ENCODE measurements around the gene FCHSD1.
"Not testable (repeated sequence)": the region's sequence is repeated elsewhere in the genome, so short reads cannot be mapped to it uniquely, and the experiment has no call there.

Gene FCHSD1

GRCh38 chr5:141618030-141618803 is 33.0 kb downstream of the FCHSD1 start:
- peak overlapping the region; percentile 76 to 84 for H3K9ac ChIP-seq (ENCODE audit: low read depth in 1 of 2, low read length in 2 of 2)
- no peaks in the 10 kb centered on the region for H3K9me3 ChIP-seq (ENCODE audit: control insufficient read depth in 1 of 2, low read length in 2 of 2)
- peaks cover 5 to 30% of the 10 kb centered on the region in 2 donors for H3K36me3 ChIP-seq (ENCODE audit: control insufficient read depth in 1 of 2, insufficient read depth in 2 of 2, low read length in 2 of 2)
- peaks cover 29 to 32% of the 10 kb centered on the region in 2 donors for H3K4me1 ChIP-seq (ENCODE audit: control insufficient read depth in 1 of 2, insufficient read depth in 2 of 2, low read length in 2 of 2)
- H3K27me3 ChIP-seq (ENCODE audit: control insufficient read depth in 1 of 2, insufficient read depth in 2 of 2, low read length in 2 of 2), result no peaks in the 10 kb centered on the region
- peak overlapping the region; percentile 77 to 78 for H3K4me3 ChIP-seq (ENCODE audit: low read depth in 1 of 2, low read length in 2 of 2)
- H3K27ac ChIP-seq (ENCODE audit: low read depth, low read length), result peak overlapping the region; percentile 87

DNA sequence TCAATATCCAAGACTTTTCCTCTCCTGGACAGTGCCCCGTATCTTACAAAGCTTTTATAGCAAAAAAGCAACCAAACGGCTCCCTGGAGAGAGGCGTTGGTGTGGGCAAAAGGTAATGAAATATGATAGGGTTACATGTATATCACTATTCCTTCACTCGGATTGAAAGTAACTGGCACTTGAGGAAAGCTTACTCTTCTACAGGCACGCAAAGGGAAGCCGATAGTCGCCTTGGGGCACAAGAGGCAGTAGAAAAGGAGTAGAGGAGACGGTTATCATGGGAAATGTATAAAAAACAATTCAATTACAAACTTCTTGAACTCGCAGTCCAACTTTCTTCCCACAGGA is 33.6 kb downstream of the FCHSD1 start:
- Histone ChIP-seq H3K9me3 (ENCODE audit: control insufficient read depth in 1 of 2, low read length in 2 of 2) (no peaks in the 10 kb centered on the region), H3K9ac (ENCODE audit: low read depth in 1 of 2, low read length in 2 of 2) (peak overlapping the region; percentile 76 to 84), H3K4me1 (ENCODE audit: control insufficient read depth in 1 of 2, insufficient read depth in 2 of 2, low read length in 2 of 2) (peaks cover 32 to 34% of the 10 kb centered on the region in 2 donors), H3K27ac (ENCODE audit: low read depth, low read length) (peak overlapping the region; percentile 87), H3K4me3 (ENCODE audit: low read depth in 1 of 2, low read length in 2 of 2) (peak overlapping the region; percentile 77 to 78), H3K36me3 (ENCODE audit: control insufficient read depth in 1 of 2, insufficient read depth in 2 of 2, low read length in 2 of 2) (peaks cover 5 to 27% of the 10 kb centered on the region in 2 donors), H3K27me3 (ENCODE audit: control insufficient read depth in 1 of 2, insufficient read depth in 2 of 2, low read length in 2 of 2) (no peaks in the 10 kb centered on the region)

DNA sequence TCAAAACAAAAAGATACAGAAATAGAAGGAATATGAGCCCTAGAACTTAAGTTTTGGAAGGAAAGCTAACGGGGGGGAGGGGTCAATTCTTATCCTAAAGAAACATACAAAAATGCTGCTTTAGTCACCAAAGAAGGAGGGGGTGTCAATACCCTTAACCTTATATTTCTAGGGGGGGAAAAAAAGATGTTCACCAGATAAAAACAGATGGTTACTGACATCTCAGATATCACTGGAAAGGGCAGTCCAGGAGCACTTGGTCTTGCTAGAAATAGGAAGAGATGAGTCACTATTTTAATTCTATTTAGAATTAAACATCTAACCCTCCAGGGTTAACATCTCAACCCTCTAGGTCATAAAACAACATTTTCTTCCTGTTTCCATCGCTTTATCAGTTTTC is 34.1 kb downstream of the FCHSD1 start:
- peak overlapping the region; percentile 77 to 78 for H3K4me3 ChIP-seq (ENCODE audit: low read depth in 1 of 2, low read length in 2 of 2)

DNA sequence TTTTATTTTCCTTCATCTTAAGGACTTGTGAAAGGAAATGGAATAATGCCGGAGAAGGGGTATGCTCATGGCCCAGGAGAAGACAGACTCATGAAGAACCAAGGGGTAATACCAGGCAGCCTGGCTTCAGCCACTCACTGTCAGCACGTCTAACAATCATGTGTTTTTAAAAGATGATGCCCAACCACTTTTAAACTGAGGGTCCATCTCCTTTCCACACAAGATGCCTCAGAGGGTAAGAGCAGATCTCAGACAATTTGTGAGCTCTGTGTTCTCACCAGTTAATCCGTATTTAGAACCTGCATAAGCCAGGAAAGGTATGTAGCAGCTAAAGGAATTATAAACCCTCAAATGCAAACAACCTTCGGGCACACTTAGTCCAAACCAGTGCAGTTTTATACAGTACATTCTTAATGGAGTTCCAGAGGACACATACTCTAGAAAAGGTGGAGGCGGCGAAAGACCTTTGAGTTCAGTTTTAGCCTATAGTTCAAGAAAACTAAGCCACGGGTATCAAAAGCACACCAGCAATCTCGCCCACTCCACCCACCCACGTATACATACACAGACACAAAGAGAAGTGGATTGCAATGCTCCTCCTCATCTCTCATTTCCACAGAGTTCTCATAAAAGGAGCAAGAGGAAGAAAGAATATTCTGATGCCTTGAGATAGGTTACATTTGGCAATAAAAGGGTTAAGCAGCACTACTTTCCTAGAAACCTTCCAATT is 35.1 kb downstream of the FCHSD1 start:
- peaks cover 32 to 34% of the 10 kb centered on the region in 2 donors for H3K4me1 ChIP-seq (ENCODE audit: control insufficient read depth in 1 of 2, insufficient read depth in 2 of 2, low read length in 2 of 2)

More for the DNA sequence above, 34.1 kb downstream of the FCHSD1 start:
- H3K36me3 ChIP-seq (ENCODE audit: control insufficient read depth in 1 of 2, insufficient read depth in 2 of 2, low read length in 2 of 2), result peaks cover 5 to 27% of the 10 kb centered on the region in 2 donors
- no peaks in the 10 kb centered on the region for H3K9me3 ChIP-seq (ENCODE audit: control insufficient read depth in 1 of 2, low read length in 2 of 2)
- H3K4me1 ChIP-seq (ENCODE audit: control insufficient read depth in 1 of 2, insufficient read depth in 2 of 2, low read length in 2 of 2), result peaks cover 32 to 34% of the 10 kb centered on the region in 2 donors
- H3K27me3 ChIP-seq (ENCODE audit: control insufficient read depth in 1 of 2, insufficient read depth in 2 of 2, low read length in 2 of 2), result no peaks in the 10 kb centered on the region
- H3K27ac ChIP-seq (ENCODE audit: low read depth, low read length), result no peak overlapping the region
- peak overlapping the region in 1 of 2 donors; percentile 76 for H3K9ac ChIP-seq (ENCODE audit: low read depth in 1 of 2, low read length in 2 of 2)

DNA sequence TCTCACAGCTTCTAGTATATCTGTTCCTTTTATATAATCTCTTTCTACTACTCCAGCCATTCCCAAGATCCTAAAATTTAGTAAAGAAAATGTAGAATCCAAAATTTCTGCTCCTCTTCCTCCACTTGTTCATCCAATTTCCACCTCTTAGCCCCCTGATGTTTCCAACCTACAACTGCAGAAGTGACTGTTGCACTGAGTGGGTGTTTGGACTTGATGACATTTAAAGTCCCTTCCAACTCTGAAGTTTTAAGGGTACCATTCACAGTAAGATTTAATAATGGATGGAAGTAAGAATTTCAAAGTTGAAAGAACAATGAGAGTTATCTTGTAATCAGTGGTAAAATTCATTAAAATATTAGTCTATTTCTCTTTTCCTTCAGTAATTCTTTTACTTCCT is 37.9 kb downstream of the FCHSD1 start:
- Histone ChIP-seq H3K4me3 (ENCODE audit: low read depth in 1 of 2, low read length in 2 of 2) (no peak overlapping the region), H3K27me3 (ENCODE audit: control insufficient read depth in 1 of 2, insufficient read depth in 2 of 2, low read length in 2 of 2) (no peaks in the 10 kb centered on the region), H3K9ac (ENCODE audit: low read depth in 1 of 2, low read length in 2 of 2) (no peak overlapping the region), H3K4me1 (ENCODE audit: control insufficient read depth in 1 of 2, insufficient read depth in 2 of 2, low read length in 2 of 2) (peaks cover 38% of the 10 kb centered on the region in 2 donors), H3K9me3 (ENCODE audit: control insufficient read depth in 1 of 2, low read length in 2 of 2) (no peaks in the 10 kb centered on the region), H3K27ac (ENCODE audit: low read depth, low read length) (no peak overlapping the region), H3K36me3 (ENCODE audit: control insufficient read depth in 1 of 2, insufficient read depth in 2 of 2, low read length in 2 of 2) (peaks cover 0 to 4% of the 10 kb centered on the region in 2 donors)

More for the DNA sequence above, 35.1 kb downstream of the FCHSD1 start:
- Histone ChIP-seq H3K27me3 (ENCODE audit: control insufficient read depth in 1 of 2, insufficient read depth in 2 of 2, low read length in 2 of 2) (no peaks in the 10 kb centered on the region), H3K36me3 (ENCODE audit: control insufficient read depth in 1 of 2, insufficient read depth in 2 of 2, low read length in 2 of 2) (peaks cover 5 to 17% of the 10 kb centered on the region in 2 donors), H3K27ac (ENCODE audit: low read depth, low read length) (no peak overlapping the region), H3K9me3 (ENCODE audit: control insufficient read depth in 1 of 2, low read length in 2 of 2) (no peaks in the 10 kb centered on the region), H3K9ac (ENCODE audit: low read depth in 1 of 2, low read length in 2 of 2) (no peak overlapping the region), H3K4me3 (ENCODE audit: low read depth in 1 of 2, low read length in 2 of 2) (peak overlapping the region; percentile 48 to 78)

DNA sequence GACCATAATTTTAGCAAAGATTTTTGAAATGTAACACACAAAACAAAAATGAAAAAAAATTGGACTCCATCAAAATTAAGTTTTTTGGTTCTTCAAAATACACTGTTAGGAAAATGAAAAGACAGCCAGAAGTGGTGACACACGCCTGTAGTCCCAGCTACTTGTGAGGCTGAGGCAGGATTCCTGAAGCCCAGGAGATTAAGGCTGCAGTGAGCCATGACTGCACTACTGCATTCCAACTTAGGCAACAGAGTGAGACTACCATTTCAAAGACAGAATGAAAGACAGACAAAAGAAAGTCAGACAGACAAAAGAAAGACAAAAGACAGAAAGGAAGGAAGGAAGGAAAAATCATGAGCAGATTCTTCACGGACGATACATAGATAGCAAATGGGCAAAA is 39.9 kb downstream of the FCHSD1 start:
- H3K27me3 ChIP-seq (ENCODE audit: control insufficient read depth in 1 of 2, insufficient read depth in 2 of 2, low read length in 2 of 2), result no peaks in the 10 kb centered on the region
- H3K36me3 ChIP-seq (ENCODE audit: control insufficient read depth in 1 of 2, insufficient read depth in 2 of 2, low read length in 2 of 2), result peaks cover 0 to 4% of the 10 kb centered on the region in 2 donors
- no peaks in the 10 kb centered on the region for H3K9me3 ChIP-seq (ENCODE audit: control insufficient read depth in 1 of 2, low read length in 2 of 2)
- H3K9ac ChIP-seq (ENCODE audit: low read depth in 1 of 2, low read length in 2 of 2), result no peak overlapping the region
- H3K27ac ChIP-seq (ENCODE audit: low read depth, low read length), result no peak overlapping the region
- H3K4me1 ChIP-seq (ENCODE audit: control insufficient read depth in 1 of 2, insufficient read depth in 2 of 2, low read length in 2 of 2), result peaks cover 31 to 42% of the 10 kb centered on the region in 2 donors
- H3K4me3 ChIP-seq (ENCODE audit: low read depth in 1 of 2, low read length in 2 of 2), result no peak overlapping the region

DNA sequence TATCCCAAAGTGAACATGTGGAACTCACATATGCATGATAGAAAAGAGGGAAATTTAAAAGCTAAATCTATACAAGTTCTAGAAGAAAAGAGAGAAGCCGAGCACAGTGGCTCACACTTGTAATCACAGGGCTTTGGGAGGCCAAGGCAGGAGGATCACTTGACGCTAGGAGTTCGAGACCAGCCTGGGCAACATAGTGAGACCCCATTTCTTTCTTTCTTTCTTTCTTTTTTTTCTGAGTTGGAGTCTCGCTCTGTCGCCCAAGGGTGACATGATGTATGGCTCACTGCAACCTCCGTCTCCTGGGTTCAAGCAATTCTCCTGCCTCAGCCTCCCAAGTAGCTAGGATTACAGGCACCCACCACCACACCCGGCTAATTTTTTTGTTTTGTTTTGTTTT is 41.3 kb downstream of the FCHSD1 start:
- H3K36me3 ChIP-seq (ENCODE audit: control insufficient read depth in 1 of 2, insufficient read depth in 2 of 2, low read length in 2 of 2); H3K4me3 ChIP-seq (ENCODE audit: low read depth in 1 of 2, low read length in 2 of 2); H3K9me3 ChIP-seq (ENCODE audit: control insufficient read depth in 1 of 2, low read length in 2 of 2); H3K27ac ChIP-seq (ENCODE audit: low read depth, low read length); H3K27me3 ChIP-seq (ENCODE audit: control insufficient read depth in 1 of 2, insufficient read depth in 2 of 2, low read length in 2 of 2); H3K9ac ChIP-seq (ENCODE audit: low read depth in 1 of 2, low read length in 2 of 2): not testable (repeated sequence)
- peaks cover 29 to 35% of the 10 kb centered on the region in 2 donors for H3K4me1 ChIP-seq (ENCODE audit: control insufficient read depth in 1 of 2, insufficient read depth in 2 of 2, low read length in 2 of 2)

GRCh38 chr5:141609044-141609443 is 42.2 kb downstream of the FCHSD1 start:
- Histone ChIP-seq H3K4me1 (ENCODE audit: control insufficient read depth in 1 of 2, insufficient read depth in 2 of 2, low read length in 2 of 2) (peaks cover 37 to 43% of the 10 kb centered on the region in 2 donors), H3K27me3 (ENCODE audit: control insufficient read depth in 1 of 2, insufficient read depth in 2 of 2, low read length in 2 of 2) (no peaks in the 10 kb centered on the region), H3K36me3 (ENCODE audit: control insufficient read depth in 1 of 2, insufficient read depth in 2 of 2, low read length in 2 of 2) (no peaks in the 10 kb centered on the region), H3K9me3 (ENCODE audit: control insufficient read depth in 1 of 2, low read length in 2 of 2) (no peaks in the 10 kb centered on the region), H3K4me3 (ENCODE audit: low read depth in 1 of 2, low read length in 2 of 2) (peak overlapping the region in 1 of 2 donors; percentile 16), H3K27ac (ENCODE audit: low read depth, low read length) (no peak overlapping the region), H3K9ac (ENCODE audit: low read depth in 1 of 2, low read length in 2 of 2) (no peak overlapping the region)

DNA sequence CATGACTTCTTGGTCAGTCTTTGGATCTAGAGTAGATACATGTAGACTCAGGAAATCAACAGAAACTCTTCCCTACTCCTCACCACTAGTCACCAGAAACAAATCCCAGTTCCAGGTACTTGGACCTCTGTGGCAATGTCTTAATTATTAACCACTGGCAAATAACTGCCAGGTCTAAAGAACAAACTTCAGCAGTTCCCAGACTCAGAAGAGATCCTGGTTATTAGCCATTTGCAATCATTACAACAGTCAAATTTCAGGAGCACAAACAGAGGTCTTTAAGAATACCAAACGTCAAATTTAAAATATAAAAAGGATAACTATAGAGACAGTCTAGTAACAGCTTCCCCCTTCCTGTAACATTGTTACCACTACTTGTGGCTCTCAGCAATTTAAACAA is 42.7 kb downstream of the FCHSD1 start:
- Histone ChIP-seq H3K27ac (ENCODE audit: low read depth, low read length) (no peak overlapping the region), H3K9me3 (ENCODE audit: control insufficient read depth in 1 of 2, low read length in 2 of 2) (no peaks in the 10 kb centered on the region), H3K4me3 (ENCODE audit: low read depth in 1 of 2, low read length in 2 of 2) (no peak overlapping the region), H3K4me1 (ENCODE audit: control insufficient read depth in 1 of 2, insufficient read depth in 2 of 2, low read length in 2 of 2) (peaks cover 42 to 48% of the 10 kb centered on the region in 2 donors), H3K36me3 (ENCODE audit: control insufficient read depth in 1 of 2, insufficient read depth in 2 of 2, low read length in 2 of 2) (no peaks in the 10 kb centered on the region), H3K27me3 (ENCODE audit: control insufficient read depth in 1 of 2, insufficient read depth in 2 of 2, low read length in 2 of 2) (no peaks in the 10 kb centered on the region), H3K9ac (ENCODE audit: low read depth in 1 of 2, low read length in 2 of 2) (no peak overlapping the region)

DNA sequence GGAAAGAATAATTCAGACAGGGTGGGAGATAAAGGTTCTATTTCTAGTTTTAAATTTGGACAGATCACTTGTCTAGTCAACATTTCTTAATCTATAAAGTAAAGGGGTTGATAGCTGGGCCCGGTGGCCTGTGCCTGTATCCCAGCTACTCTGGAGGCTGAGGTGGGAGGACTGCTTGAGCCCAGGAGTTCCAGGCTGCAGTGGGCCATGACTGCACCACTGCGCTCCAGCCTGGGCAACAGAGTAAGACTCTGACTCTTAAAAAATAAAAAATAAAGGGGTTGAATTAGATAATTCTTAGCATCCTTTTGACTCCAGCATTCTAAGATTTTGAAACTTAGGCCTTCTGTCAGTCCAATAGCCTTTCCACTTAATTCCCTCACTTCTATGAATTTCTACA is 43.2 kb downstream of the FCHSD1 start:
- Histone ChIP-seq H3K36me3 (ENCODE audit: control insufficient read depth in 1 of 2, insufficient read depth in 2 of 2, low read length in 2 of 2) (no peaks in the 10 kb centered on the region), H3K9ac (ENCODE audit: low read depth in 1 of 2, low read length in 2 of 2) (no peak overlapping the region), H3K4me1 (ENCODE audit: control insufficient read depth in 1 of 2, insufficient read depth in 2 of 2, low read length in 2 of 2) (peaks cover 42 to 43% of the 10 kb centered on the region in 2 donors), H3K27ac (ENCODE audit: low read depth, low read length) (no peak overlapping the region), H3K9me3 (ENCODE audit: control insufficient read depth in 1 of 2, low read length in 2 of 2) (no peaks in the 10 kb centered on the region), H3K4me3 (ENCODE audit: low read depth in 1 of 2, low read length in 2 of 2) (no peak overlapping the region), H3K27me3 (ENCODE audit: control insufficient read depth in 1 of 2, insufficient read depth in 2 of 2, low read length in 2 of 2) (no peaks in the 10 kb centered on the region)
